Fibroblast of skin of scalp (primary cell): ENCODE measurements around the gene PLCB4.

Experiments used
- DNase-seq: peaks from one replicate; pipeline ENCODE4 v3.0.0-alpha.2; 2013

The PLCB4 gene

DNA sequence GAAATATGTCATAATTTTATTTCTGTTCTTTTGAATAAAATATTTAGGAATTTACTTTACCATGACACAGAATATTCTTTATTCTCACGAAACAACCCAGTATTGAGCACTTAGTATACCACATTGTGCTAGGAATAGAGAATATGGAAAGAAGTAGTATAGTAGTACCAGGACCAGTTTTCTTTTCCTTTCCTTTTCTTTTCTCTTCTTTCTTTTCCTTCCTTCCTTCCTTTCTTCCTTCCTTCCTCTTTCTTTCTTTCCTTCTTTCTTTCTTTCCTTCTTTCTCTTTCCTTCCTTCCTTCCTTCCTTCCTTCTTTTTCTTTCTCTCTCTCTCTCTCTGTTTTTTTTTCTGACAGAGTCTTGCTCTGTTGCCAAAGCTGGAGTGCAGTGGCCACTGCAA is 7.5 kb upstream of the PLCB4 start:
- DNase-seq, result no peak

DNA sequence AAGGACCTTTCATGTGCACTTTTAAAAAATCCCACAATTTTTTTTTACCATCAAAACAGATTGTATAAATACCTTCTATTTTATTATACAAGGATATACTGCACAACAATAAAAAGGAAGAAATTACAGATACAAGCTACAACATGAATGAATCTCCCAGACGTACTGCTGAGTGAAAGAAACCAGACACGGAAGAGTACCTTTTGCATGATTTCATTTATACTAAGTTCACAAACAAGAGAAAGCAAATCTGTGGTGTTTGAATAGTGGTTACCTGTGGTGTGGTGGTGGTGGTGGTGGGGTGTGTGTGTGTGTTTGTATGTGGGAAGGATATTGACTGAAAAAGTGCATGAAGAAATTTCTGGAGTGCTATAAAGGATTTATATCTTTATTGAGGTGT is 6.8 kb upstream of the PLCB4 start:
- no peak for DNase-seq

- DNase-seq, result peak; percentile 51
These were observed 2.7 kb upstream of the PLCB4 start for GRCh38 chr20:9066191-9066590.

- DNase-seq, result peak; percentile 55
These were observed 570 bp upstream of the PLCB4 start for GRCh38 chr20:9068233-9068801.

- DNase-seq, result no peak
These were observed 1.4 kb downstream of the PLCB4 start for GRCh38 chr20:9070304-9070703.

DNA sequence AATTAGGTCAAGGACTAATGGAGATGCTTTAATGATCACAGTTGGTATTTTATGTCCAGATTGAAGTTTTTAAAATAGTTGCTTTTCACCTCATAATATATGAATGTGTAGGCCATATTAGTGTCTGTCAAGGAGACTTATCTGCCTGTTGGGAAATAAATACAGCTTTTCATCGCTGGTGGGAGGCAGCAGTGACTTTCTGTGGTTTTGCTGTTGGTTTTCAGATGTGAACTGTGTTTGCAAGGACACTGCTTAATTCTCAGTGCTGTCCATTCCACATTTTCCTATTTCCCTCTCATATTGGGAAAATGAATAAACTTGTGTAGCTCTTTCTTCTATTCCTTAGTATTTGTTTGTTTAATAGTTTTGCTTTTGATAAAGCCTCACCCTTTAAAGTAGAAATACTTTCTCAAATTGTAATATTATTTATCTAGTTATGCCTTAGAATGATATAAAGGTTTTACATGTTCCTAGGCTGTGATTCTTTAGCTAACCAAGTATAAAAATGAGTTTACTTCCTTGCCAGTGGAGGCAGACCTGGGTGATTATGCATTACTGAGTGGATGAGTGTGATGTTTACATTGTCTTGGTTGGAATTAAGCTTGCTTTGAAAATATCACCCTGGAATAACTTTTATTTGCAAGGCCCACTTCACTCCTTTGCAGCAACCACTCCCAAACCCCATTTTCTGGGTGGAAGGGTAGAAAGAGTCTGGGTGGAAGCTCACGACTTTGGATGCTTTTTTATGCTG is 3.3 kb downstream of the PLCB4 start:
- no peak for DNase-seq

GRCh38 chr20:9072861-9073500 is 4.1 kb downstream of the PLCB4 start:
- no peak for DNase-seq

DNA sequence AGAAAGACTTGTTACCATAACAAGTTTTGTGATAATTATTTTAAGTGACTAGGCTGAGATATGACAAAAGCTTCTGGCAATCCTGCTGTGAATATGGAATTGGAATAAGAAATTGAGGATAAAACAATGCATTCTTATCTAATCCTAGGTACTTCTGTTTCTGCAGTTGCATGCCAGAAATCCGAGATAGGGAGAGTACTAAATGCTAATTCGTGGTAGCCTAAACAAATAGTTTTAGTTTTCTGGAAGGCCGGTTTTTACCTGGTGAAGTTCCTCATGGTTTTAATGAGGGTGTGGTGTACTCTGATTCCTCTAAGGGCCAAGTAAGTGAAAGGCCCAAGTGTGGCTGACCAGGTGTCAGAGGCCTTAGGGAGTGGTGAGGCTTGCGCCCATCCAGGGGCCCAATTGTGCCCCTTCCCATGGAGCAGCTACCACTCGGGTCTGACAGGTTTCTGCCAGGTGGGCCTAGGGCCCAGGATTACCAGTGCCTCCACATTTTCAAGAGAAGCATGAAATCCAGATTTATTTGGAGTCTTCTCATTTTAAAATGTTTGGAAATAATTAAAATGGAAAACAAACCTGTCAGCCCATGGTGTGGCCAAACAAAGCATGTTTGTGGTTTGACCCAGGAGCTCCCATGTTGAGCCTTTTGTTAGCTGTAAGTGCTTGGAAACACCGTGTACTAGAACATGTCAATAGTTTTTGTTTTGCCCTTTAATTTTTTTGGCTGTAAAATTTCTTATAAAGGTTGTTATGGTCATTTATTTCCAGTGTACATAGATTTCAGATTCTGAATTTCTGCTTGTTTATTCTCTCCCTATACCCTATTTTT is 6.6 kb downstream of the PLCB4 start:
- DNase-seq, result no peak

DNA sequence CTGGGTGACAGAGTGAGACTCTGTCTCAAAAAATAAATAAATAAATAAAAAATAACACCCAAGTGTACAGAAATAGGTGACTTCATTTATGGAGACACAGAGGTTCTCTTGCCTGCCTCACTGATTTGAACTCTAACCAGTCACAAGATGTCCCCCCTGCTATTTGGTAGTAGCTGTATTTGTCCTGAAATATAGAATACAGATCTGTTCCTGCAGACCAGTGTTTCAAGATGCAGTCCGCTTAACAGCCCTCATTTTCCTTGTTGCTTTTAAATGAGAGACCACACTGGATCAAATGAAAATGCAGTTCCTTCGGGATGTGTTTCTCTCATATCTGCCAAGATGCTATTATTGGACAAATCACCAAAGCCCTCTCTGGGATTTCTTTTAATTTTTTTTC is 7.6 kb downstream of the PLCB4 start:
- DNase-seq, result no peak

- DNase-seq, result no peak
These were observed 10.2 kb downstream of the PLCB4 start for GRCh38 chr20:9078826-9079731.

- peak; percentile 40 for DNase-seq
These were observed 12.6 kb downstream of the PLCB4 start for GRCh38 chr20:9081423-9081966.

DNA sequence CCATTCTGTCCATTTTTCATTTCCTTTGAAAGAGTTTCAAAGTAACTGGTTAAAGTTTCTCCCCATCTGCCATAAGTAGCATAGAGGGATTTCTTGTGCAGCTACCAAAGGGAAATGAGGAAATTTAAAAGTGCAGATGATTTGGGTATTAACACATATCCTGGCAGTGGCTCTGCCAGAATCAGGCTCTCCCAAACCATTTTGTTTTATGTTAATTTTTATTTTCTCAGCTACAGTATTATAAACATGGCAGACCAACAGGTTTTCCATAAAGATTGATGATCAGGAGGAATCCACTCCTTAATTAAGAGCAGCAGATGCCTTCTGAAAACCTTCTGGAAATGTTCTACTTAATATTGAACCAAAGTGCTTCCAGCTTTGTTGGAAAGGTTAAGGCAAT is 13.9 kb downstream of the PLCB4 start:
- no peak for DNase-seq

GRCh38 chr20:9087531-9088217 is 18.8 kb downstream of the PLCB4 start:
- no peak for DNase-seq

- DNase-seq, result no peak
These were observed 19.7 kb downstream of the PLCB4 start for GRCh38 chr20:9088556-9088955.

GRCh38 chr20:9092113-9092512 is 23.2 kb downstream of the PLCB4 start:
- peak; percentile 25 for DNase-seq

DNA sequence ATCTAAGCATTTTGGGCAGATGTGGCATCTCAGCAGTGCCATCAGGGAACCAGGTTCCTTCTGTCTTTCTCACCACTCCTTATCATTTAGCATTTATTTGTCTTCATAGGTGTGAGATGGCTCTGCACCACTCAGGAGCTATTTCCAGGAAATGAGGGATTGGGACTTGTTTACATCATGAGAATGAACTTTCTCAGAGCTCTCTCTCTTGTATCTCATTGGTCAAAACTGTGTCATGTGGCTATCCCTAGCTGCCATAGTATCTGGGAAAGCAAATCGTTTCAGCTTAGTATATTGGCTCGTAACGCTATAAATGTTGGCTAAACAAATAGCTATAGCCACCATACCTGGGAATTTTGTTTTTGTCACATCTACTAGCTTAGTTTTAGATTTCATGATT is 23.8 kb downstream of the PLCB4 start:
- no peak for DNase-seq

DNA sequence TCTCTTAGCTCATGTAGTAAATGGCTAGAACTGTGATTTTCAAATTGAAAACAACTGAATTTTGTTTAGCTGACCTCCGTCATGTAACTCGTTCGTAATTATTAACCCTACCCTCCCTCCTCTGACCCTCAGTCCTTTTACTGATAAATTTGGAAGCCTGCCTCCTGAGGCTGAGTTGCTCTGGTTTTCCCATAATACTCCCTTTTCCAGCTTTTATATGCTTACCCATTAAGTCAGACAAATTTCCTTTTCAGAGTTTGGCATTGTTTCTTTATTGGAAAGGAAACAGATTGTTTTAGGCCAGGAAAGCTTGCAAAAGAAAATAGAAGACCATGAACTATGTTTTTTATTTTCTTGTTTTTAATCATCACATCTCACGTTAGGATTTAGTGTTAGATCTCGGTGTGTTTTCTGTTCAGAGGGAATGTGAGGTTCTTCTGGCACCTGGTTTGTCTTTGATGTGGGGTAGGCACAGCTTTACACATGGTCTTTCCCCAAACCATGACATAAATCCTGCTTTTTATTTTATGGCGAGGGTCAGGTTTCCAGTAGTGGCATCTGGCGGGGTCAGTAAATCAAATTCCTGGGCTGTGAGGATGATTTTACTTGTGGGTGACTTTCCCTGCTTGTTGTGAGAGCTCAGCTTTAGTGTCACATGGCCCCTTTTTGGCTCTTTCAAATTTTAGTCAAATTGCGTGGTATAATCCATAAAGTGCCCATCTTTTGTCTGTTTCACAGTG is 24.5 kb downstream of the PLCB4 start:
- DNase-seq, result no peak

- DNase-seq, result no peak
These were observed 30.5 kb downstream of the PLCB4 start for GRCh38 chr20:9099372-9099771.

DNA sequence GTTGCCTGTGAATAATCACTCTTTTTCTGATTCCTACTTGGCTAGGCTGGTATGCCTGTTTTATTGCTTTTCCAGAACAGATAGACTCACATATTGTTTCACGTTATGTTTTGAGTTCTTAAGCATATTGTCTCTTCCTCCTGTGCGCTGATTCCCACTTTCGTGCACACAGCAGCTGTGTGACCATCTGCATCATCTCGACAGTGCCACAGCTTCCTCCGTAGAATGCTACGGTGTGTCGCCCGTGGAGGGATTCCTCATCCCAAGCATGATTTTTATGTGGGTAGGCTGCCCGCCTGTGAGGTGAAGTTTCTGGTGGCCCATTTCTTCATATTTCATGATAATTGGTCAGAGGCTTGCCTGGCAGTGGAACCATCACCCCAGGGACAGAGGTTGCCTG is 31.8 kb downstream of the PLCB4 start:
- no peak for DNase-seq

- DNase-seq, result no peak
These were observed 33.6 kb downstream of the PLCB4 start for GRCh38 chr20:9102456-9102855.
